GM23338 (cell line): ENCODE results near the gene USP10. TPM values are rescaled to one million over a fixed set of nuclear protein-coding genes. Genes with fewer than 3 reads are reported as not detected.

ENCODE experiments used
- ATAC-seq: fragments of 200-7000 bp; cut with Tn5 transposase; 3 replicates; pipeline ENCODE4 v1.9.1; 2020
- DNase-seq: peaks from one replicate; pipeline ENCODE4 v3.0.0-alpha.2; 2015; ENCODE audit warnings: low spot score
- H2AFZ ChIP-seq: fragments of 200-600 bp; sonication (generic); 2 replicates; pipeline ENCODE4 v1.8.0; 2016; ENCODE audit warnings: antibody characterized with exemption, mild to moderate bottlenecking, moderate library complexity
- H3F3A ChIP-seq: fragments of 200-600 bp; sonication (generic); replicated peaks from 2 replicates; pipeline ENCODE4 v1.8.0; 2017; ENCODE audit warnings: antibody characterized with exemption, mixed run types, low read depth
- H3K27ac ChIP-seq: fragments of 200-600 bp; sonication (generic); 2 replicates; pipeline ENCODE4 v1.6.1; 2016; ENCODE audit warnings: low read depth
- H3K27me3 ChIP-seq: fragments of 200-600 bp; sonication (generic); 2 replicates; pipeline ENCODE4 v1.8.0; 2016; ENCODE audit warnings: mild to moderate bottlenecking, mixed run types, moderate library complexity; ENCODE audit not compliant: insufficient read depth
- H3K36me3 ChIP-seq: fragments of 200-600 bp; sonication (generic); 2 replicates; pipeline ENCODE4 v1.8.0; 2016; ENCODE audit warnings: mild to moderate bottlenecking; ENCODE audit not compliant: insufficient read depth
- H3K4me1 ChIP-seq: fragments of 200-600 bp; sonication (generic); 2 replicates; pipeline ENCODE4 v1.8.0; 2016; ENCODE audit warnings: mild to moderate bottlenecking, moderate library complexity; ENCODE audit not compliant: insufficient read depth
- H3K4me2 ChIP-seq: fragments of 200-600 bp; sonication (generic); 2 replicates; pipeline ENCODE4 v1.7.1; 2017; ENCODE audit warnings: mixed run types
- H3K4me3 ChIP-seq: fragments of 200-600 bp; sonication (generic); 2 replicates; pipeline ENCODE4 v1.6.1; 2016; ENCODE audit warnings: mixed run types
- H3K79me2 ChIP-seq: fragments of 200-600 bp; sonication (generic); replicated peaks from 2 replicates; pipeline ENCODE4 v1.8.0; 2017; ENCODE audit warnings: mild to moderate bottlenecking; ENCODE audit not compliant: insufficient read depth
- H3K9me2 ChIP-seq: fragments of 200-600 bp; sonication (generic); 2 replicates; pipeline ENCODE4 v1.8.0; 2017; ENCODE audit not compliant: insufficient read depth
- H4K20me1 ChIP-seq: fragments of 200-600 bp; sonication (generic); replicated peaks from 2 replicates; pipeline ENCODE4 v1.8.0; 2017; ENCODE audit warnings: mild to moderate bottlenecking; ENCODE audit not compliant: insufficient read depth
- H3K27ac Mint-ChIP-seq: 2 replicates; pipeline ENCODE4 v1.8.0; 2020; ENCODE audit warnings: inconsistent platforms, mild to moderate bottlenecking, moderate library complexity, mixed read lengths
- H3K27me3 Mint-ChIP-seq: 3 replicates; pipeline ENCODE4 v1.8.0; 2022; ENCODE audit warnings: low read depth, mild to moderate bottlenecking, moderate library complexity, mixed read lengths, inconsistent platforms; ENCODE audit not compliant: insufficient read depth, poor library complexity
- H3K36me3 Mint-ChIP-seq: 3 replicates; pipeline ENCODE4 v1.8.0; 2021; ENCODE audit warnings: low read depth, mild to moderate bottlenecking, inconsistent platforms, moderate library complexity, mixed read lengths
- H3K4me1 Mint-ChIP-seq: 3 replicates; pipeline ENCODE4 v1.8.0; 2020; ENCODE audit warnings: mild to moderate bottlenecking, inconsistent platforms, mixed read lengths
- H3K4me3 Mint-ChIP-seq: 3 replicates; pipeline ENCODE4 v1.8.0; 2021; ENCODE audit warnings: moderate library complexity, mild to moderate bottlenecking, inconsistent platforms, mixed read lengths
- H3K9me3 Mint-ChIP-seq: 3 replicates; pipeline ENCODE4 v1.8.0; 2020; ENCODE audit warnings: moderate library complexity, mild to moderate bottlenecking, inconsistent platforms, mixed read lengths
- JUNB ChIP-seq: IDR thresholded peaks from one replicate; pipeline ENCODE4 v1.6.1; 2016; ENCODE audit warnings: antibody characterized with exemption; ENCODE audit not compliant: unreplicated experiment
- POLR2AphosphoS5 ChIP-seq: IDR thresholded peaks from 2 replicates; pipeline ENCODE4 v1.6.1; 2016; ENCODE audit warnings: antibody characterized with exemption, low read depth
- STAT1 ChIP-seq: IDR thresholded peaks from one replicate; pipeline ENCODE4 v1.6.1; 2016; ENCODE audit warnings: antibody characterized with exemption; ENCODE audit not compliant: unreplicated experiment
- ZNF114 ChIP-seq: fragments of 250-450 bp; sonication (Bioruptor Pico); IDR thresholded peaks from 2 replicates; pipeline ENCODE4 v1.5.0; 2020; ENCODE audit warnings: mild to moderate bottlenecking, moderate library complexity
- ZNF331 ChIP-seq: fragments of 250-450 bp; sonication (Bioruptor Pico); IDR thresholded peaks from 2 replicates; pipeline ENCODE4 v1.5.0; 2020; ENCODE audit warnings: low read depth, mild to moderate bottlenecking, moderate library complexity
- polyA plus RNA-seq: library from polyadenylated mRNA; unstranded; fragments of >200 nt; fragmentation: Nextera tagmentation; extraction: Ambion mirVana; gene quantifications from 2 replicates; pipeline ENCODE4 v1.2.1, GENCODE V29; 2016
- total RNA-seq: library from RNA; depleted of rRNA; stranded (reverse); fragments of >200 nt; shearing (Covaris generic); gene quantifications from 2 replicates; pipeline ENCODE4 v1.2.3, GENCODE V29; 2014
- TF ChIP-seq, protein P1 (sequence below): IDR thresholded peaks from 2 replicates; pipeline ENCODE4 v1.6.1; 2016; ENCODE audit warnings: antibody characterized with exemption
- TF ChIP-seq, protein P2 (sequence below), 2 experiments: fragments of 200-600 bp in 1 of 2; sonication (generic) in 1 of 2; conservative IDR thresholded peaks; 2 replicates each; pipeline versions ENCODE4 v1.5.1 to v1.6.1; 2016 to 2017; ENCODE audit warnings: antibody characterized with exemption in 2 of 2, low read depth in 2 of 2, mild to moderate bottlenecking in 2 of 2, moderate library complexity in 1 of 2

Gene USP10
- total and polyA plus RNA-seq, 2 experiments from 2014 or later, result 158 to 194 TPM

DNA sequence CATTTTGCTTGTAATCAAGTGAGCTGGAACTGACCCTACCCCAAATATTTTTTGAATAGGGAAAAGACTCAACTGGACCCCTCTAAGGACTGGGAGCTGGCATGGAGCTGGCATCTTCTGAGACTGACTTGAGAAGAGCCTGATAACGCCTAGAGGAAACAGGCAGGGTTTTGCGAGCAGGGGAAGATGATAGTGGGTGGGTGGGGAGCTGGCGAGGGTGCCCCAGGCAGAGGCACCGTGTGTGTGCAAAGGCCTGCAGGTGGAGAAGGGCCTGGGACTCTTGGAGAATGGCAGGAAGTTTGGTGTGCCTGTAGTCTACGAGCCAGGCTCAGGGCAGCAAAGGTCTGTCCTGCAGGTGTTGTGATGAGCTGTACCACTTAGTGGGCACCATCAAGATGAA lies 124.1 kb downstream of the USP10 start:
- Mint-ChIP-seq H3K4me3 (no peak overlapping the region), H3K4me1 (peaks cover 18% of the 10 kb centered on the region), H3K27ac (no peak overlapping the region), H3K9me3 (no peaks in the 10 kb centered on the region), H3K36me3 (no peaks in the 10 kb centered on the region), H3K27me3 (peaks cover 18% of the 10 kb centered on the region)
- Histone ChIP-seq H3K36me3 (no peaks in the 10 kb centered on the region), H3K79me2 (no peaks in the 10 kb centered on the region), H3K4me2 (no peak overlapping the region), H2AFZ (no peak overlapping the region), H3K4me1 (0 out of 2 replicates have a peak, but pooled peaks cover 1% of the 10 kb centered on the region), H4K20me1 (no peaks in the 10 kb centered on the region), H3K9me2 (no peaks in the 10 kb centered on the region), H3K27me3 (peaks cover 16% of the 10 kb centered on the region), H3K27ac (no peak overlapping the region), H3K4me3 (no peak overlapping the region), H3F3A (no peaks in the 10 kb centered on the region)
- no peak for TF ChIP-seq ZNF331 (CRISPR knock-in tag)
- TF ChIP-seq POLR2AphosphoS5, result no peak
- TF ChIP-seq, protein P1, sequence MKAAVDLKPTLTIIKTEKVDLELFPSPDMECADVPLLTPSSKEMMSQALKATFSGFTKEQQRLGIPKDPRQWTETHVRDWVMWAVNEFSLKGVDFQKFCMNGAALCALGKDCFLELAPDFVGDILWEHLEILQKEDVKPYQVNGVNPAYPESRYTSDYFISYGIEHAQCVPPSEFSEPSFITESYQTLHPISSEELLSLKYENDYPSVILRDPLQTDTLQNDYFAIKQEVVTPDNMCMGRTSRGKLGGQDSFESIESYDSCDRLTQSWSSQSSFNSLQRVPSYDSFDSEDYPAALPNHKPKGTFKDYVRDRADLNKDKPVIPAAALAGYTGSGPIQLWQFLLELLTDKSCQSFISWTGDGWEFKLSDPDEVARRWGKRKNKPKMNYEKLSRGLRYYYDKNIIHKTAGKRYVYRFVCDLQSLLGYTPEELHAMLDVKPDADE, result no peak
- no peak for TF ChIP-seq ZNF114 (CRISPR knock-in tag)
- TF ChIP-seq, protein P2, sequence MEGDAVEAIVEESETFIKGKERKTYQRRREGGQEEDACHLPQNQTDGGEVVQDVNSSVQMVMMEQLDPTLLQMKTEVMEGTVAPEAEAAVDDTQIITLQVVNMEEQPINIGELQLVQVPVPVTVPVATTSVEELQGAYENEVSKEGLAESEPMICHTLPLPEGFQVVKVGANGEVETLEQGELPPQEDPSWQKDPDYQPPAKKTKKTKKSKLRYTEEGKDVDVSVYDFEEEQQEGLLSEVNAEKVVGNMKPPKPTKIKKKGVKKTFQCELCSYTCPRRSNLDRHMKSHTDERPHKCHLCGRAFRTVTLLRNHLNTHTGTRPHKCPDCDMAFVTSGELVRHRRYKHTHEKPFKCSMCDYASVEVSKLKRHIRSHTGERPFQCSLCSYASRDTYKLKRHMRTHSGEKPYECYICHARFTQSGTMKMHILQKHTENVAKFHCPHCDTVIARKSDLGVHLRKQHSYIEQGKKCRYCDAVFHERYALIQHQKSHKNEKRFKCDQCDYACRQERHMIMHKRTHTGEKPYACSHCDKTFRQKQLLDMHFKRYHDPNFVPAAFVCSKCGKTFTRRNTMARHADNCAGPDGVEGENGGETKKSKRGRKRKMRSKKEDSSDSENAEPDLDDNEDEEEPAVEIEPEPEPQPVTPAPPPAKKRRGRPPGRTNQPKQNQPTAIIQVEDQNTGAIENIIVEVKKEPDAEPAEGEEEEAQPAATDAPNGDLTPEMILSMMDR (conservative IDR thresholded peaks at IDR 0.05; ENCODE audit: low read depth in 2 of 2), result no peak
- no peak for TF ChIP-seq JUNB
- DNase-seq (no peak), ATAC-seq (no peak)

DNA sequence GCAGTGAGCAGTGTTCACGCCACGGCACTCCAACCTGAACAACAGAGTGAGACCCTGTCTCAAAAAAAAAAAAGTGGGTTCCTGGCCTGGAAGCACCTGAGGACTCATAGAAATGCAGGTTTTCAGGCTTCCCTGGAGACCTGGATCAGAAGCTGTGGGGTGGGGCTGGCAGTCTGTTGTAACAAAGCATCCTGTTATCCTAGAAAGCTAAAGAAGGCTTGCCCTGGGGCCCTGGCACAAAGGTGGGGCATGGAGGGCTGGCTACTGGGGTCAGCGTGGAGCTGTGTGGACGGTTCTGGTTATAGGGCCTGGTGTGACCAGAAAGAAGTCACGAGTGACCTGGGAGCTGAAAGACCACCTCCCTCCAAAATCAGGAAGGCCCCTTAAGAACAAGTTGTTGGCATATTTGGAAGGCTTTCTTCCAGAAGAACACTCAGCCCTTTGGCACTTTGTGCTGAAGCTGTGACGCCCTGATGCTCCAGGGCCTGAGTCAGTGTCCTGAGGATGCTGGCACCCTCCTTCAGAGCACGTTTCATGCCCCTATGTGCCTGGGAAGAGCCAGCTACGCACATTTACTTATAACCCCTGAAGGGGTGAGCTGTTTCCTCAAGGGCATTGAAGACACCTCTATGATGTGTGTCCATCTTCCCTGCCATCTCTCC lies 126.2 kb downstream of the USP10 start:
- no peak overlapping the region for H3K27ac ChIP-seq
- no peaks in the 10 kb centered on the region for H3F3A ChIP-seq
- no peak overlapping the region for H3K4me3 ChIP-seq
- DNase-seq, result no peak
- H3K36me3 ChIP-seq, result no peaks in the 10 kb centered on the region
- H3K27me3 ChIP-seq, result 0 out of 2 replicates have a peak, but pooled peaks cover 2% of the 10 kb centered on the region
- TF ChIP-seq, protein P2 (conservative IDR thresholded peaks at IDR 0.05; ENCODE audit: low read depth in 2 of 2), result no peak
- TF ChIP-seq STAT1, result no peak
- ATAC-seq, result no peak
- H3K79me2 ChIP-seq, result no peaks in the 10 kb centered on the region
- H4K20me1 ChIP-seq, result no peaks in the 10 kb centered on the region
- H3K4me2 ChIP-seq, result no peak overlapping the region
- no peak overlapping the region for H2AFZ ChIP-seq
- no peaks in the 10 kb centered on the region for H3K4me1 ChIP-seq
- H3K4me3 Mint-ChIP-seq, result no peak overlapping the region
- peaks cover 14% of the 10 kb centered on the region for H3K4me1 Mint-ChIP-seq
- H3K27me3 Mint-ChIP-seq, result peaks cover 7% of the 10 kb centered on the region
- no peaks in the 10 kb centered on the region for H3K9me2 ChIP-seq
- no peaks in the 10 kb centered on the region for H3K9me3 Mint-ChIP-seq
- H3K27ac Mint-ChIP-seq, result no peak overlapping the region
- no peaks in the 10 kb centered on the region for H3K36me3 Mint-ChIP-seq
